Measurements from ENCODE around the gene PIP5K1B.

PIP5K1B gene

GRCh38 chr9:68727636-68728035, 22.6 kb downstream of the PIP5K1B start:
- H2BK12ac ChIP-seq (ENCODE audit: low read length): no peak overlapping the region
- no peak overlapping the region for H3K9ac ChIP-seq (ENCODE audit: low read depth, low read length, poor library complexity)
- no peak overlapping the region for H3K23ac ChIP-seq (ENCODE audit: low read depth, low read length, poor library complexity)
- H3K79me1 ChIP-seq (ENCODE audit: low read depth, low read length): no peaks in the 10 kb centered on the region
- H3K4ac ChIP-seq (ENCODE audit: low read length): no peak overlapping the region
- H3K27ac ChIP-seq (replicated peaks; ENCODE audit: low read length): no peak overlapping the region
- no peak overlapping the region for H3K4me2 ChIP-seq (ENCODE audit: insufficient read depth, low read length, poor library complexity, severe bottlenecking)
- H3K14ac ChIP-seq (ENCODE audit: low read length): no peak overlapping the region
- H3K9me3 ChIP-seq (replicated peaks in 1 of 2; ENCODE audit: control insufficient read depth in 2 of 2, insufficient read depth in 1 of 2, low read depth in 1 of 2, low read length in 2 of 2): peaks cover 0 to 29% of the 10 kb centered on the region in 2 donors
- H3K18ac ChIP-seq (ENCODE audit: low read length): no peak overlapping the region
- no CpG with 5 or more reads among the region's 2 CpGs for WGBS, 2 donors (ENCODE audit: extremely low coverage in 2 of 2, insufficient read length in 2 of 2, insufficient replicate concordance in 1 of 2)
- H2BK120ac ChIP-seq (ENCODE audit: low read depth, low read length): no peak overlapping the region
- H3K27me3 ChIP-seq (ENCODE audit: control insufficient read depth in 3 of 3, insufficient read depth in 3 of 3, low read depth in 1 of 3, low read length in 3 of 3): no peaks in the 10 kb centered on the region
- peaks cover 0 to 7% of the 10 kb centered on the region in 2 donors for H3K4me1 ChIP-seq (ENCODE audit: control insufficient read depth in 2 of 2, insufficient read depth in 1 of 2, low read depth in 1 of 2, low read length in 2 of 2)
- no peak overlapping the region for H2BK5ac ChIP-seq (ENCODE audit: low read length)
- H2AK5ac ChIP-seq (ENCODE audit: low read depth, low read length): no peak overlapping the region
- H2AFZ ChIP-seq (ENCODE audit: low read length): no peak overlapping the region
- no peak overlapping the region for H3K4me3 ChIP-seq (ENCODE audit: low read length in 2 of 2)
- H4K8ac ChIP-seq (ENCODE audit: low read depth, low read length): no peak overlapping the region
- H4K91ac ChIP-seq (ENCODE audit: low read depth, low read length, poor library complexity): no peak overlapping the region
- H2BK15ac ChIP-seq (ENCODE audit: low read length): no peak overlapping the region
- peaks cover 0 to 52% of the 10 kb centered on the region in 2 donors for H3K36me3 ChIP-seq (replicated peaks in 1 of 2; ENCODE audit: control insufficient read depth in 2 of 2, insufficient read depth in 2 of 2, low read length in 2 of 2)
- DNase-seq (ENCODE audit: low spot score): no peak

DNA sequence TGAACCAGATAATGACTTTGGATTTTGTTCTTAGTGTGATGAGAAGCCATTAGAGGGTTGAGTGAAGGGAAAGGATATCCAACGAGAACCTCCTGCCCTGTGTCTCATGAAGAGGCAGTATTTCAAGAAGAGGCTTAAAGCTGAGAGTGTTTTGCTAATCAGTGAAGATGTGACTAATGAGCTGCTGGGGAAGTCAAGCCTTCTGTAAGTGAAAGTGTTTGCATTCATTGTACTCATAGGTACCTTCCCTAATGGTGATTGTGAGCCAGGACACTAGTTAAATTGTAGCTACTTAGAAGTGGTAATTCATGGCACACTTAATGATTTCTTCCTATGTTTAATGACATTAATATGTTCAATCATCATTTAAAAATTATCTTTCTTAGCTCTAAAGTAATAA, 23.7 kb downstream of the PIP5K1B start:
- H3K36me3 ChIP-seq (replicated peaks in 1 of 2; ENCODE audit: control insufficient read depth in 2 of 2, insufficient read depth in 2 of 2, low read length in 2 of 2): peaks cover 0 to 57% of the 10 kb centered on the region in 2 donors
- peaks cover 0 to 25% of the 10 kb centered on the region in 2 donors for H3K9me3 ChIP-seq (replicated peaks in 1 of 2; ENCODE audit: control insufficient read depth in 2 of 2, insufficient read depth in 1 of 2, low read depth in 1 of 2, low read length in 2 of 2)
- no peak overlapping the region for H2BK120ac ChIP-seq (ENCODE audit: low read depth, low read length)
- H4K91ac ChIP-seq (ENCODE audit: low read depth, low read length, poor library complexity): no peak overlapping the region
- no peak overlapping the region for H3K23ac ChIP-seq (ENCODE audit: low read depth, low read length, poor library complexity)
- DNase-seq (ENCODE audit: low spot score): no peak
- peaks cover 0 to 7% of the 10 kb centered on the region in 2 donors for H3K4me1 ChIP-seq (ENCODE audit: control insufficient read depth in 2 of 2, insufficient read depth in 1 of 2, low read depth in 1 of 2, low read length in 2 of 2)
- H3K4me3 ChIP-seq (ENCODE audit: low read length in 2 of 2): no peak overlapping the region
- no peak overlapping the region for H2BK5ac ChIP-seq (ENCODE audit: low read length)
- H3K79me1 ChIP-seq (ENCODE audit: low read depth, low read length): no peaks in the 10 kb centered on the region
- H3K27ac ChIP-seq (replicated peaks; ENCODE audit: low read length): no peak overlapping the region
- no peaks in the 10 kb centered on the region for H3K27me3 ChIP-seq (ENCODE audit: control insufficient read depth in 3 of 3, insufficient read depth in 3 of 3, low read depth in 1 of 3, low read length in 3 of 3)
- H3K4ac ChIP-seq (ENCODE audit: low read length): no peak overlapping the region
- no peak overlapping the region for H3K18ac ChIP-seq (ENCODE audit: low read length)
- H3K14ac ChIP-seq (ENCODE audit: low read length): no peak overlapping the region
- no peak overlapping the region for H2BK15ac ChIP-seq (ENCODE audit: low read length)
- no peak overlapping the region for H3K9ac ChIP-seq (ENCODE audit: low read depth, low read length, poor library complexity)
- no peak overlapping the region for H2AFZ ChIP-seq (ENCODE audit: low read length)
- WGBS, 2 donors (ENCODE audit: extremely low coverage in 2 of 2, insufficient read length in 2 of 2, insufficient replicate concordance in 1 of 2): no CpG with 5 or more reads among the region's 1 CpG
- H4K8ac ChIP-seq (ENCODE audit: low read depth, low read length): no peak overlapping the region
- no peak overlapping the region for H2BK12ac ChIP-seq (ENCODE audit: low read length)
- H3K4me2 ChIP-seq (ENCODE audit: insufficient read depth, low read length, poor library complexity, severe bottlenecking): no peak overlapping the region
- H2AK5ac ChIP-seq (ENCODE audit: low read depth, low read length): no peak overlapping the region

- no peak overlapping the region for H4K91ac ChIP-seq (ENCODE audit: low read depth, low read length, poor library complexity)
- no peak overlapping the region for H3K4ac ChIP-seq (ENCODE audit: low read length)
- H3K4me1 ChIP-seq (ENCODE audit: control insufficient read depth in 2 of 2, insufficient read depth in 1 of 2, low read depth in 1 of 2, low read length in 2 of 2): peaks cover 0 to under 1% of the 10 kb centered on the region in 2 donors
- H2AK5ac ChIP-seq (ENCODE audit: low read depth, low read length): no peak overlapping the region
- no peak overlapping the region for H3K23ac ChIP-seq (ENCODE audit: low read depth, low read length, poor library complexity)
- no peak overlapping the region for H2BK15ac ChIP-seq (ENCODE audit: low read length)
- H3K27me3 ChIP-seq (ENCODE audit: control insufficient read depth in 3 of 3, insufficient read depth in 3 of 3, low read depth in 1 of 3, low read length in 3 of 3): no peaks in the 10 kb centered on the region
- no peak overlapping the region for H4K8ac ChIP-seq (ENCODE audit: low read depth, low read length)
- H3K36me3 ChIP-seq (replicated peaks in 1 of 2; ENCODE audit: control insufficient read depth in 2 of 2, insufficient read depth in 2 of 2, low read length in 2 of 2): peaks cover 0 to 64% of the 10 kb centered on the region in 2 donors
- H2BK120ac ChIP-seq (ENCODE audit: low read depth, low read length): no peak overlapping the region
- H2BK12ac ChIP-seq (ENCODE audit: low read length): no peak overlapping the region
- no peak overlapping the region for H3K9ac ChIP-seq (ENCODE audit: low read depth, low read length, poor library complexity)
- no peaks in the 10 kb centered on the region for H3K79me1 ChIP-seq (ENCODE audit: low read depth, low read length)
- no peak overlapping the region for H2BK5ac ChIP-seq (ENCODE audit: low read length)
- H3K9me3 ChIP-seq (replicated peaks in 1 of 2; ENCODE audit: control insufficient read depth in 2 of 2, insufficient read depth in 1 of 2, low read depth in 1 of 2, low read length in 2 of 2): peaks cover 0 to 24% of the 10 kb centered on the region in 2 donors
- H3K18ac ChIP-seq (ENCODE audit: low read length): no peak overlapping the region
- no peak overlapping the region for H3K27ac ChIP-seq (replicated peaks; ENCODE audit: low read length)
- no peak overlapping the region for H3K14ac ChIP-seq (ENCODE audit: low read length)
- H3K4me3 ChIP-seq (ENCODE audit: low read length in 2 of 2): no peak overlapping the region
- no peak for DNase-seq (ENCODE audit: low spot score)
- no peak overlapping the region for H3K4me2 ChIP-seq (ENCODE audit: insufficient read depth, low read length, poor library complexity, severe bottlenecking)
- no CpG with 5 or more reads among the region's 2 CpGs for WGBS, 2 donors (ENCODE audit: extremely low coverage in 2 of 2, insufficient read length in 2 of 2, insufficient replicate concordance in 1 of 2)
- no peak overlapping the region for H2AFZ ChIP-seq (ENCODE audit: low read length)
These were observed 25.7 kb downstream of the PIP5K1B start for GRCh38 chr9:68730570-68731235.

DNA sequence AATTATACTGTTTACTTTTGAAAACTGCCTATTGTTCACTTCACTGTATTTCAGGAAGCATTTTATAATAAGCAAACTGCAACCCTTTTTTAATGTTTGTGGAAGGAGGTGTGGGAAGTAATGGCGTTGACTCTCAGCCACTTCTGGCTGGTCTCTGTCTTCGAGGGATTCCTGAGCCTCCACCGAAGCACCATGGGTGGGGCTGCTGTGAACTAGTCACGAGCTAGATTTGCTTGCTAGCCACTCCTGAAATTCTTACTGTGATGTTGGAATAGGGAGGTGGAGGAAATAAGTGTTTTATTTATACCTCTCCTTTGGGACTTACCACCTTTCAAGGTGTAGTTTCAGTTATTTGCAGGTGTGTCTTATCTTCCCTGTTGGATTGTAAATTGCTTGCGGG, 26.8 kb downstream of the PIP5K1B start:
- Histone ChIP-seq H2BK5ac (ENCODE audit: low read length) (no peak overlapping the region), H3K27ac (replicated peaks; ENCODE audit: low read length) (no peak overlapping the region), H3K79me1 (ENCODE audit: low read depth, low read length) (no peaks in the 10 kb centered on the region), H3K9ac (ENCODE audit: low read depth, low read length, poor library complexity) (no peak overlapping the region), H3K4me3 (ENCODE audit: low read length in 2 of 2) (no peak overlapping the region), H4K91ac (ENCODE audit: low read depth, low read length, poor library complexity) (no peak overlapping the region), H4K8ac (ENCODE audit: low read depth, low read length) (no peak overlapping the region), H3K4me2 (ENCODE audit: insufficient read depth, low read length, poor library complexity, severe bottlenecking) (no peak overlapping the region), H3K23ac (ENCODE audit: low read depth, low read length, poor library complexity) (no peak overlapping the region), H3K27me3 (ENCODE audit: control insufficient read depth in 3 of 3, insufficient read depth in 3 of 3, low read depth in 1 of 3, low read length in 3 of 3) (no peaks in the 10 kb centered on the region), H2BK120ac (ENCODE audit: low read depth, low read length) (no peak overlapping the region), H3K4ac (ENCODE audit: low read length) (no peak overlapping the region), H3K9me3 (replicated peaks in 1 of 2; ENCODE audit: control insufficient read depth in 2 of 2, insufficient read depth in 1 of 2, low read depth in 1 of 2, low read length in 2 of 2) (peaks cover 0 to 24% of the 10 kb centered on the region in 2 donors), H2AK5ac (ENCODE audit: low read depth, low read length) (no peak overlapping the region), H3K18ac (ENCODE audit: low read length) (no peak overlapping the region), H2BK12ac (ENCODE audit: low read length) (no peak overlapping the region), H2AFZ (ENCODE audit: low read length) (no peak overlapping the region), H3K4me1 (ENCODE audit: control insufficient read depth in 2 of 2, insufficient read depth in 1 of 2, low read depth in 1 of 2, low read length in 2 of 2) (no peaks in the 10 kb centered on the region), H3K14ac (ENCODE audit: low read length) (no peak overlapping the region), H3K36me3 (replicated peaks in 1 of 2; ENCODE audit: control insufficient read depth in 2 of 2, insufficient read depth in 2 of 2, low read length in 2 of 2) (peaks cover 0 to 71% of the 10 kb centered on the region in 2 donors), H2BK15ac (ENCODE audit: low read length) (no peak overlapping the region)
- DNase-seq (ENCODE audit: low spot score): no peak
- WGBS, 2 donors (ENCODE audit: extremely low coverage in 2 of 2, insufficient read length in 2 of 2, insufficient replicate concordance in 1 of 2): no CpG with 5 or more reads among the region's 5 CpGs
